ENCODE measurements around the gene AUTS2.

Gene AUTS2

GRCh38 chr7:69610374-69611084, 12.3 kb downstream of the AUTS2 start:
- H3K27me3 ChIP-seq (ENCODE audit: control insufficient read depth, insufficient read depth, low read length): peaks cover 75% of the 10 kb centered on the region

GRCh38 chr7:69612981-69613380, 14.7 kb downstream of the AUTS2 start:
- peaks cover 73% of the 10 kb centered on the region for H3K27me3 ChIP-seq (ENCODE audit: control insufficient read depth, insufficient read depth, low read length)
- no peak for DNase-seq (ENCODE audit: low read depth, low spot score)
- no peaks in the 10 kb centered on the region for H3K36me3 ChIP-seq (ENCODE audit: control insufficient read depth, insufficient read depth, low read length)
- WGBS (ENCODE audit: insufficient coverage, insufficient read length): no CpG with 5 or more reads among the region's 3 CpGs
- no peak overlapping the region for H3K27ac ChIP-seq (ENCODE audit: low read length)
- H3K9me3 ChIP-seq (ENCODE audit: control insufficient read depth, insufficient read depth, low read length): no peaks in the 10 kb centered on the region
- no peaks in the 10 kb centered on the region for H3K4me1 ChIP-seq (ENCODE audit: control insufficient read depth, insufficient read depth, low read length)
- no peak overlapping the region for H3K4me3 ChIP-seq (ENCODE audit: low read length)

More at GRCh38 chr7:69610374-69611084, 12.3 kb downstream of the AUTS2 start:
- Histone ChIP-seq H3K4me3 (ENCODE audit: low read length) (no peak overlapping the region), H3K27ac (ENCODE audit: low read length) (no peak overlapping the region), H3K36me3 (ENCODE audit: control insufficient read depth, insufficient read depth, low read length) (no peaks in the 10 kb centered on the region), H3K9me3 (ENCODE audit: control insufficient read depth, insufficient read depth, low read length) (no peaks in the 10 kb centered on the region), H3K4me1 (ENCODE audit: control insufficient read depth, insufficient read depth, low read length) (no peaks in the 10 kb centered on the region)
- WGBS (ENCODE audit: insufficient coverage, insufficient read length): no CpG with 5 or more reads among the region's 8 CpGs
- DNase-seq (ENCODE audit: low read depth, low spot score): no peak

GRCh38 chr7:69613846-69614245, 15.6 kb downstream of the AUTS2 start:
- Histone ChIP-seq H3K27ac (ENCODE audit: low read length) (no peak overlapping the region), H3K9me3 (ENCODE audit: control insufficient read depth, insufficient read depth, low read length) (no peaks in the 10 kb centered on the region), H3K4me3 (ENCODE audit: low read length) (no peak overlapping the region), H3K4me1 (ENCODE audit: control insufficient read depth, insufficient read depth, low read length) (no peaks in the 10 kb centered on the region), H3K27me3 (ENCODE audit: control insufficient read depth, insufficient read depth, low read length) (peaks cover 74% of the 10 kb centered on the region), H3K36me3 (ENCODE audit: control insufficient read depth, insufficient read depth, low read length) (no peaks in the 10 kb centered on the region)
- no peak for DNase-seq (ENCODE audit: low read depth, low spot score)
- no CpG with 5 or more reads among the region's 2 CpGs for WGBS (ENCODE audit: insufficient coverage, insufficient read length)

DNA sequence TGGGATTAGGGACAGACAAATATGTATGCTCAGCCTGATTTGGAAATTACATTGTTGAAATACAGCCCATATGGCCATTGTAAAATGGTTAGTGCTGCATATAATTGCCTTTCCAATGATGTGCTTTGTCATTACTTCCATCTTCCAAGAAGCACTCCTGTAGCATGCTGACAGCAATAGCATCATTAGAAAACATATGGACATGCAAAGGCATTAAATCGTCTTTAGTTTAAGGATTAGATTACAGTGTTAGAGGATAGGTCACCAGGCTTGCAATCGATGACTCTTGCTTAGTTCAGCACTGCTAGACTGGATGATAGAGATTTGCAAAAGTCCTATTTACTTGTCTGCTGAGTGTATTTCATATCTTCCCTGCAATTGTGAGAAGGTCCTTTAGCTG, 17.4 kb downstream of the AUTS2 start:
- no peaks in the 10 kb centered on the region for H3K9me3 ChIP-seq (ENCODE audit: control insufficient read depth, insufficient read depth, low read length)
- H3K27ac ChIP-seq (ENCODE audit: low read length): no peak overlapping the region
- H3K4me3 ChIP-seq (ENCODE audit: low read length): no peak overlapping the region
- DNase-seq (ENCODE audit: low read depth, low spot score): no peak
- H3K36me3 ChIP-seq (ENCODE audit: control insufficient read depth, insufficient read depth, low read length): no peaks in the 10 kb centered on the region
- peaks cover 75% of the 10 kb centered on the region for H3K27me3 ChIP-seq (ENCODE audit: control insufficient read depth, insufficient read depth, low read length)
- no CpG with 5 or more reads among the region's 2 CpGs for WGBS (ENCODE audit: insufficient coverage, insufficient read length)
- H3K4me1 ChIP-seq (ENCODE audit: control insufficient read depth, insufficient read depth, low read length): no peaks in the 10 kb centered on the region

- Histone ChIP-seq H3K9me3 (ENCODE audit: control insufficient read depth, insufficient read depth, low read length) (no peaks in the 10 kb centered on the region), H3K27me3 (ENCODE audit: control insufficient read depth, insufficient read depth, low read length) (peaks cover 74% of the 10 kb centered on the region), H3K36me3 (ENCODE audit: control insufficient read depth, insufficient read depth, low read length) (no peaks in the 10 kb centered on the region), H3K27ac (ENCODE audit: low read length) (no peak overlapping the region), H3K4me3 (ENCODE audit: low read length) (no peak overlapping the region), H3K4me1 (ENCODE audit: control insufficient read depth, insufficient read depth, low read length) (no peaks in the 10 kb centered on the region)
- no CpG with 5 or more reads among the region's 5 CpGs for WGBS (ENCODE audit: insufficient coverage, insufficient read length)
- no peak for DNase-seq (ENCODE audit: low read depth, low spot score)
These were observed 19.1 kb downstream of the AUTS2 start for GRCh38 chr7:69617364-69617763.

DNA sequence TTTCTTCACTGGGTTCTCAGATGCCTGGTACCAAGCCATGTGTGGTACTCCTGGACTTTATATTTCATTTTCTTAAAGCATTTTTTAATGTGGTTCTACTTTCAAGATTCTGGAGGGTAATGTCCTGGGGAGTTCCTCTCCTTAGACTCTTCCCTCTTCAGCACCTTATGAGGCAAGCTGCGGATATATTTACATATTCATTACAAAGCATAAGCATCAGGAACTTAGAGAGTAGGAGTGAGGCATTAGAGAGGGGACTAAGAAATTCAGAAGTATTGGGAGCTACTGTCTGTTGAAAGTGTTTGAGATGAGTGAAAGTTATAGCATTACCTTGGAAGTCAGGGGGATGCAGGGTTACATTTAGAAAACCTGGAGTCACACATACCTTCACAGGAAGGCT, 20.8 kb downstream of the AUTS2 start:
- Histone ChIP-seq H3K4me1 (ENCODE audit: control insufficient read depth, insufficient read depth, low read length) (no peaks in the 10 kb centered on the region), H3K27ac (ENCODE audit: low read length) (no peak overlapping the region), H3K27me3 (ENCODE audit: control insufficient read depth, insufficient read depth, low read length) (peaks cover 68% of the 10 kb centered on the region), H3K36me3 (ENCODE audit: control insufficient read depth, insufficient read depth, low read length) (no peaks in the 10 kb centered on the region), H3K4me3 (ENCODE audit: low read length) (no peak overlapping the region), H3K9me3 (ENCODE audit: control insufficient read depth, insufficient read depth, low read length) (no peaks in the 10 kb centered on the region)
- no peak for DNase-seq (ENCODE audit: low read depth, low spot score)
- WGBS (ENCODE audit: insufficient coverage, insufficient read length): no CpG with 5 or more reads among the region's 1 CpG

GRCh38 chr7:69619635-69620034, 21.4 kb downstream of the AUTS2 start:
- H3K4me1 ChIP-seq (ENCODE audit: control insufficient read depth, insufficient read depth, low read length): no peaks in the 10 kb centered on the region
- WGBS (ENCODE audit: insufficient coverage, insufficient read length): no CpG with 5 or more reads among the region's 2 CpGs
- no peak overlapping the region for H3K27ac ChIP-seq (ENCODE audit: low read length)
- no peak for DNase-seq (ENCODE audit: low read depth, low spot score)
- no peak overlapping the region for H3K4me3 ChIP-seq (ENCODE audit: low read length)
- H3K27me3 ChIP-seq (ENCODE audit: control insufficient read depth, insufficient read depth, low read length): peaks cover 66% of the 10 kb centered on the region
- H3K9me3 ChIP-seq (ENCODE audit: control insufficient read depth, insufficient read depth, low read length): no peaks in the 10 kb centered on the region
- no peaks in the 10 kb centered on the region for H3K36me3 ChIP-seq (ENCODE audit: control insufficient read depth, insufficient read depth, low read length)

DNA sequence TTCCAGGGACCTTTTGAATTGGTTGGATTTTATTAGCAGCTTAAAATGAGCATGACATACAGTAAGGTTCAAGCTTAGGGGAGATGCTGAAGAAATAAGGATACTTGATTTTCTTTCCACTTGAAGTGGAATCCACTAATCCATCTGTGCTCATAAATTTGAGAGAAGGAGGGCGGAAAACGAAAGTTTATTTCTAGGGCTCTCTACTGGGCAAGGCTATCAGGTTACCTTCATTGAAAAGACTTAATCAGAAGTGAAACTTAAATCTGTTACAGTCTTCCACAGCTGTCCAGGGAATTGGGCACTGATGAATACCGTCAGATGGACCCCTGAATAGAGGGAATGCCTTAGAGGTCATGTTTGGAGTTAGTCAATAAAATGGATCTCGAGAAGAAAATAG, 21.8 kb downstream of the AUTS2 start:
- no peak overlapping the region for H3K27ac ChIP-seq (ENCODE audit: low read length)

GRCh38 chr7:69620650-69621049, 22.4 kb downstream of the AUTS2 start:
- no CpG with 5 or more reads among the region's 2 CpGs for WGBS (ENCODE audit: insufficient coverage, insufficient read length)
- no peaks in the 10 kb centered on the region for H3K4me1 ChIP-seq (ENCODE audit: control insufficient read depth, insufficient read depth, low read length)
- no peaks in the 10 kb centered on the region for H3K36me3 ChIP-seq (ENCODE audit: control insufficient read depth, insufficient read depth, low read length)
- H3K4me3 ChIP-seq (ENCODE audit: low read length): no peak overlapping the region
- no peak overlapping the region for H3K27ac ChIP-seq (ENCODE audit: low read length)
- peaks cover 62% of the 10 kb centered on the region for H3K27me3 ChIP-seq (ENCODE audit: control insufficient read depth, insufficient read depth, low read length)
- H3K9me3 ChIP-seq (ENCODE audit: control insufficient read depth, insufficient read depth, low read length): no peaks in the 10 kb centered on the region
- no peak for DNase-seq (ENCODE audit: low read depth, low spot score)

More for the DNA sequence above, 21.8 kb downstream of the AUTS2 start:
- no peaks in the 10 kb centered on the region for H3K9me3 ChIP-seq (ENCODE audit: control insufficient read depth, insufficient read depth, low read length)
- no peaks in the 10 kb centered on the region for H3K4me1 ChIP-seq (ENCODE audit: control insufficient read depth, insufficient read depth, low read length)
- no peak for DNase-seq (ENCODE audit: low read depth, low spot score)
- peaks cover 64% of the 10 kb centered on the region for H3K27me3 ChIP-seq (ENCODE audit: control insufficient read depth, insufficient read depth, low read length)
- H3K4me3 ChIP-seq (ENCODE audit: low read length): no peak overlapping the region
- 100% methylated on average over 1 of the region's 4 CpGs for WGBS (ENCODE audit: insufficient coverage, insufficient read length)
- H3K36me3 ChIP-seq (ENCODE audit: control insufficient read depth, insufficient read depth, low read length): no peaks in the 10 kb centered on the region

DNA sequence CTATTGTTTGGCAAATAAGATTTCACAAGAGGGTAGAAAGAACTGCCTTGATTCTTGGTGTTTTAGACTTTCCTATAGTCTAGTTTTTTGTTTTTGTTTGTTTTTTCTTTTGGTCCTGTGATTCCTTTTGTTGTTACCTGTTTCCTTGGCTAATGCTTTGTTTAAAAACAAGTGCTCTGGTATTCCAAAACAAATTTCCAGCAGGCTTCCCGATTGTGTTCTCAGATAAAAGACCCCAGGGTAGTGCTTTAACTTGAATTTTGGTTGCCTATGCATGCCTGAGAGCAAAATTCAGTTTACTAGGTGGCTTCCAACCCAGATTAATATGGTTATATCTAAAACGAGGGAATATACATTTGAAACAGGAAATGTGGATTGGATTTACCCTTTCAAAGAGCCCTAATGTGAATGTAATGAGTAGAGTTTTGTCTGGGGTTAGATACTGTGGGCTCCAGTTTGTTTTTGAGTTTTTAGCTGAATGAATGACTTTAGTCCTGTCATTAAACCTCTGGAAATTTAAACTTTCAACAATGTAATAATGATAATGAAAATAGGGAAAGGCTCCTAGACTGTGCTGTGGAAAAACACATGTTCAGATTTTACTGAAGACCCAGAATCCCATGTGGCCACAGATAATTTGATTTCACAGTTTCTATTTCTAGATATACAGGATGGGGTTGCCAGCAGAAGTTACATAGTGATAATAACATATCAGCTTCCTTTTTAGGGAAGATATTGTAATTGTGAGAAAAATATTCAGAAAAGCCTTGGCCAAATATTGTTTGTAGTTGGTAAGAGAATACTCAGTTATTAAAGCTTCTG, 23.9 kb downstream of the AUTS2 start:
- WGBS (ENCODE audit: insufficient coverage, insufficient read length): no CpG with 5 or more reads among the region's 2 CpGs
- peaks cover 50% of the 10 kb centered on the region for H3K27me3 ChIP-seq (ENCODE audit: control insufficient read depth, insufficient read depth, low read length)
- no peak overlapping the region for H3K27ac ChIP-seq (ENCODE audit: low read length)

More for the DNA sequence above, 23.9 kb downstream of the AUTS2 start:
- Histone ChIP-seq H3K9me3 (ENCODE audit: control insufficient read depth, insufficient read depth, low read length) (no peaks in the 10 kb centered on the region), H3K36me3 (ENCODE audit: control insufficient read depth, insufficient read depth, low read length) (no peaks in the 10 kb centered on the region), H3K4me3 (ENCODE audit: low read length) (no peak overlapping the region), H3K4me1 (ENCODE audit: control insufficient read depth, insufficient read depth, low read length) (no peaks in the 10 kb centered on the region)
- no peak for DNase-seq (ENCODE audit: low read depth, low spot score)
